ENCODE measurements around the gene KCNK17. TPM values are rescaled to one million over a fixed set of nuclear protein-coding genes. Genes with fewer than 3 reads are reported as not detected.

KCNK17 gene
- total RNA-seq, 1 experiment from 2014 or later: not detected

- ChIA-PET CTCF (no interaction called here), POLR2A (ENCODE audit: unreplicated experiment) (no interaction called here)
- no peak for TF ChIP-seq EZH2 (IDR thresholded peaks at IDR 0.05; ENCODE audit: low read length, unreplicated experiment)
- TF ChIP-seq CTCF (conservative IDR thresholded peaks at IDR 0.05; ENCODE audit: low read depth, low read length): no peak
- TF ChIP-seq EZH2phosphoT487 (IDR thresholded peaks at IDR 0.05; ENCODE audit: borderline replicate concordance, low read length): no peak
- Histone ChIP-seq H3K4me3 (ENCODE audit: low read length) (no peak overlapping the region), H3K4me1 (ENCODE audit: insufficient read depth, low read length) (0 out of 2 replicates have a peak, but pooled peaks cover 4% of the 10 kb centered on the region), H3K27ac (ENCODE audit: low read length) (no peak overlapping the region), H3K4me2 (ENCODE audit: low read length) (no peak overlapping the region), H3K27me3 (ENCODE audit: low read length) (peaks cover 26% of the 10 kb centered on the region), H3K9me3 (ENCODE audit: low read length) (no peaks in the 10 kb centered on the region), H3K36me3 (ENCODE audit: low read depth, low read length) (no peaks in the 10 kb centered on the region), H3F3A (ENCODE audit: low read length, unreplicated experiment) (no peaks in the 10 kb centered on the region), H3K79me2 (ENCODE audit: low read length) (no peaks in the 10 kb centered on the region), H3K9me2 (replicated peaks; ENCODE audit: low read length) (no peaks in the 10 kb centered on the region), H4K20me1 (ENCODE audit: low read length) (no peaks in the 10 kb centered on the region), H2AFZ (ENCODE audit: low read length) (no peak overlapping the region), H3K9ac (ENCODE audit: low read length) (no peak overlapping the region)
- ATAC-seq: no peak
- DNase-seq: no peak
- intact Hi-C loops (cut with micrococcal nuclease): no loop called here
- no TSS peak for BruUV-seq (replicated peaks)
These were observed 59.2 kb downstream of the KCNK17 start for GRCh38 chr6:39254999-39255535.

DNA sequence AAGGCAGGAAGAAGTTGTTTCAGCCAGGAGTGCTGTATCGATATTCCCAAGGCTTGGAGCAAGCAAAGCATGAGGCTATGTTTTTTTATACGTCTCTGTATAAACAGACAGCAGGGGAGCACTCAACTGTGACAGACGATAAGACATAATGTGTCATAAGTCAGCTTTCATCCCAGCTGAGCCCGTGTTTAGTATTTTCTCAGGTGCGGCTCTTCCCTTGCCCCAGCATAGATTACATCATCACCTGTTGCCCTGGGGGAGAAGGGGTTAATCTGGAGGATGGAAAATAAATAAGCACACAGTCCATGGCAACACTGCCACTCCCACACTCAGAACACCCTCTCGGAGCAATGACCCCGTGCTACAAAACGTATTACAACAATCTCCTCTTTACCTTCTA lies 62.8 kb downstream of the KCNK17 start:
- Histone ChIP-seq H3K27ac (ENCODE audit: low read length) (no peak overlapping the region), H3F3A (ENCODE audit: low read length, unreplicated experiment) (no peaks in the 10 kb centered on the region), H3K79me2 (ENCODE audit: low read length) (no peaks in the 10 kb centered on the region), H4K20me1 (ENCODE audit: low read length) (no peaks in the 10 kb centered on the region), H3K4me1 (ENCODE audit: insufficient read depth, low read length) (0 out of 2 replicates have a peak, but pooled peaks cover 4% of the 10 kb centered on the region), H3K27me3 (ENCODE audit: low read length) (peaks cover 24% of the 10 kb centered on the region), H2AFZ (ENCODE audit: low read length) (no peak overlapping the region), H3K9me2 (replicated peaks; ENCODE audit: low read length) (no peaks in the 10 kb centered on the region), H3K4me2 (ENCODE audit: low read length) (no peak overlapping the region), H3K9me3 (ENCODE audit: low read length) (no peaks in the 10 kb centered on the region), H3K36me3 (ENCODE audit: low read depth, low read length) (no peaks in the 10 kb centered on the region), H3K9ac (ENCODE audit: low read length) (no peak overlapping the region), H3K4me3 (ENCODE audit: low read length) (no peak overlapping the region)
- DNase-seq: peak; percentile 19
- no TSS peak for BruUV-seq (replicated peaks)
- ATAC-seq: no peak
- TF ChIP-seq EZH2phosphoT487 (IDR thresholded peaks at IDR 0.05; ENCODE audit: borderline replicate concordance, low read length): no peak
- intact Hi-C loops (cut with micrococcal nuclease): no loop called here
- ChIA-PET CTCF (no interaction called here), POLR2A (ENCODE audit: unreplicated experiment) (no interaction called here)

- H3F3A ChIP-seq (ENCODE audit: low read length, unreplicated experiment): no peaks in the 10 kb centered on the region
- DNase-seq (no peak), ATAC-seq (no peak)
- H4K20me1 ChIP-seq (ENCODE audit: low read length): no peaks in the 10 kb centered on the region
- no peaks in the 10 kb centered on the region for H3K36me3 ChIP-seq (ENCODE audit: low read depth, low read length)
- H3K4me3 ChIP-seq (ENCODE audit: low read length): no peak overlapping the region
- intact Hi-C loops (cut with micrococcal nuclease): no loop called here
- no peak overlapping the region for H3K9ac ChIP-seq (ENCODE audit: low read length)
- no peaks in the 10 kb centered on the region for H3K9me2 ChIP-seq (replicated peaks; ENCODE audit: low read length)
- H2AFZ ChIP-seq (ENCODE audit: low read length): no peak overlapping the region
- no peaks in the 10 kb centered on the region for H3K9me3 ChIP-seq (ENCODE audit: low read length)
- no peak overlapping the region for H3K4me2 ChIP-seq (ENCODE audit: low read length)
- H3K79me2 ChIP-seq (ENCODE audit: low read length): no peaks in the 10 kb centered on the region
- ChIA-PET CTCF (no interaction called here), POLR2A (ENCODE audit: unreplicated experiment) (no interaction called here)
- no TSS peak for BruUV-seq (replicated peaks)
- 0 out of 2 replicates have a peak, but pooled peaks cover 4% of the 10 kb centered on the region for H3K4me1 ChIP-seq (ENCODE audit: insufficient read depth, low read length)
- H3K27me3 ChIP-seq (ENCODE audit: low read length): peaks cover 22% of the 10 kb centered on the region
- TF ChIP-seq EZH2 (IDR thresholded peaks at IDR 0.05; ENCODE audit: low read length, unreplicated experiment): no peak
- no peak overlapping the region for H3K27ac ChIP-seq (ENCODE audit: low read length)
These were observed 63.7 kb downstream of the KCNK17 start for GRCh38 chr6:39250507-39250906.

- ATAC-seq (no peak), DNase-seq (no peak)
- Histone ChIP-seq H3K9ac (ENCODE audit: low read length) (no peak overlapping the region), H3K9me2 (replicated peaks; ENCODE audit: low read length) (no peaks in the 10 kb centered on the region), H3K4me2 (ENCODE audit: low read length) (no peak overlapping the region), H3K9me3 (ENCODE audit: low read length) (no peaks in the 10 kb centered on the region), H3F3A (ENCODE audit: low read length, unreplicated experiment) (no peaks in the 10 kb centered on the region), H2AFZ (ENCODE audit: low read length) (no peak overlapping the region), H3K36me3 (ENCODE audit: low read depth, low read length) (no peaks in the 10 kb centered on the region), H3K4me1 (ENCODE audit: insufficient read depth, low read length) (0 out of 2 replicates have a peak, but pooled peaks cover 4% of the 10 kb centered on the region), H3K27ac (ENCODE audit: low read length) (no peak overlapping the region), H3K4me3 (ENCODE audit: low read length) (no peak overlapping the region), H3K27me3 (ENCODE audit: low read length) (peaks cover 12% of the 10 kb centered on the region), H4K20me1 (ENCODE audit: low read length) (no peaks in the 10 kb centered on the region), H3K79me2 (ENCODE audit: low read length) (no peaks in the 10 kb centered on the region)
- intact Hi-C loops (cut with micrococcal nuclease): no loop called here
- TF ChIP-seq CTCF (conservative IDR thresholded peaks at IDR 0.05; ENCODE audit: low read depth, low read length): no peak
- TF ChIP-seq EZH2phosphoT487 (IDR thresholded peaks at IDR 0.05; ENCODE audit: borderline replicate concordance, low read length): no peak
- no peak for TF ChIP-seq EZH2 (IDR thresholded peaks at IDR 0.05; ENCODE audit: low read length, unreplicated experiment)
- BruUV-seq (replicated peaks): no TSS peak
- ChIA-PET CTCF (no interaction called here), POLR2A (ENCODE audit: unreplicated experiment) (no interaction called here)
These were observed 64.9 kb downstream of the KCNK17 start for GRCh38 chr6:39249278-39249677.

Measured in PC-3 (cell line).